ENCODE measurements around the gene CKS1B.

CKS1B gene

GRCh38 chr1:155000411-155000725 is 25.9 kb downstream of the CKS1B start:
- TF ChIP-seq, protein P1, sequence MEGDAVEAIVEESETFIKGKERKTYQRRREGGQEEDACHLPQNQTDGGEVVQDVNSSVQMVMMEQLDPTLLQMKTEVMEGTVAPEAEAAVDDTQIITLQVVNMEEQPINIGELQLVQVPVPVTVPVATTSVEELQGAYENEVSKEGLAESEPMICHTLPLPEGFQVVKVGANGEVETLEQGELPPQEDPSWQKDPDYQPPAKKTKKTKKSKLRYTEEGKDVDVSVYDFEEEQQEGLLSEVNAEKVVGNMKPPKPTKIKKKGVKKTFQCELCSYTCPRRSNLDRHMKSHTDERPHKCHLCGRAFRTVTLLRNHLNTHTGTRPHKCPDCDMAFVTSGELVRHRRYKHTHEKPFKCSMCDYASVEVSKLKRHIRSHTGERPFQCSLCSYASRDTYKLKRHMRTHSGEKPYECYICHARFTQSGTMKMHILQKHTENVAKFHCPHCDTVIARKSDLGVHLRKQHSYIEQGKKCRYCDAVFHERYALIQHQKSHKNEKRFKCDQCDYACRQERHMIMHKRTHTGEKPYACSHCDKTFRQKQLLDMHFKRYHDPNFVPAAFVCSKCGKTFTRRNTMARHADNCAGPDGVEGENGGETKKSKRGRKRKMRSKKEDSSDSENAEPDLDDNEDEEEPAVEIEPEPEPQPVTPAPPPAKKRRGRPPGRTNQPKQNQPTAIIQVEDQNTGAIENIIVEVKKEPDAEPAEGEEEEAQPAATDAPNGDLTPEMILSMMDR (IDR thresholded peaks at IDR 0.05) = no peak
- Mint-ChIP-seq H3K36me3 (ENCODE audit: low read depth) (no peaks in the 10 kb centered on the region), H3K9me3 (no peaks in the 10 kb centered on the region), H3K27me3 (ENCODE audit: low read depth, poor library complexity) (peaks cover 4% of the 10 kb centered on the region), H3K4me3 (peak overlapping the region; percentile 91), H3K4me1 (peaks cover 42% of the 10 kb centered on the region), H3K27ac (peak overlapping the region; percentile 98)
- DNase-seq = no peak

DNA sequence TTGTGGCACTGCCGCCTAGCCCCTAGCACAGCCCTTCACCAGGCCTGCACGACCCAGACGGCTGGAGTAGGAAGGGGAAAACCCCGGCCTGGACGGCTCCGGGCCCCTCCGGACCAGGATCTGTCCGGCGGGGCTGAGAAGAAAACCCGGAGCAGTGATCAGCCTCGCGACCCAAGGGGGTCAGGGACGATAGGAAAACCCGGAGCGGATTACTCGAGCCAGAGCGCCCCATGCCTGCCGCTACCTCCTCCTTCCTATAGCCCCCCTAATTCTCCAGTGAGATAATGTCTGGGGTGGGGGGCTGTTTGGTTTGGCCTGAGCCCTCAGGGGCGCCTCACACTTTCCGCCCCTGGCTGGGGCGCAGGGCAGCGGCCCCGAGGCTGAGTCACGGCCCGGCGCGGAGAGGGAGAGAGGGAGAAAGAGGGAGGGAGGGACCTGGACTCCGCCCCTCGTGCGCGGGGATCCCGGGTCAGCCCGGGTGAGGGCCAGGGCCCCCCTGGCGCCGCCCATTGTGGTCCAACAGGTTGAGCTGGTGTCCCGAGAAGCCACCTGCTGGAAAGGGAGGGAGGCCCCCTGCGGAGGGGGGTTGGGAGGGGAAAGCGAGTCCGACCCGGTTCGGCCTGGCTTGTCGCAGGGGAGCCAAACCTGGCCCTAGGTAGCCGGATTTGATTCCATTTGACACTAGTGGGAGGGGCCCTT is 26.4 kb downstream of the CKS1B start:
- Mint-ChIP-seq H3K27me3 (ENCODE audit: low read depth, poor library complexity) (peaks cover 4% of the 10 kb centered on the region), H3K9me3 (no peaks in the 10 kb centered on the region), H3K4me3 (peak overlapping the region; percentile 91), H3K27ac (peak overlapping the region; percentile 19), H3K36me3 (ENCODE audit: low read depth) (no peaks in the 10 kb centered on the region), H3K4me1 (peaks cover 39% of the 10 kb centered on the region)
- TF ChIP-seq, protein P1 (IDR thresholded peaks at IDR 0.05) = no peak
- DNase-seq = peak; percentile 87

DNA sequence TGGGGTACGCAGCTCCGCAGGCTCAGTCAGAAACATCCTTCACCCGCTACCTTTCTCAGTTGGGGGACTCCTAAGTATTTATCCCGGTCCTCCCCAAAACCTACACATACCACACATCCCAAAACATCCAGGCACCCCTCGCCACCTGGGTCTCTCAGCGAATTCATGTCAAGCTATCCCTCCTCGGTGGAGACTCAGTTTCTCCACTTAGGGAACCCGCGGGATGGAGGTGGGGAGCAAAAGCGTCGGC is 26.9 kb downstream of the CKS1B start:
- Mint-ChIP-seq H3K27ac (peak overlapping the region; percentile 13), H3K27me3 (ENCODE audit: low read depth, poor library complexity) (peaks cover 4% of the 10 kb centered on the region), H3K4me3 (peak overlapping the region; percentile 87), H3K4me1 (peaks cover 38% of the 10 kb centered on the region), H3K36me3 (ENCODE audit: low read depth) (no peaks in the 10 kb centered on the region), H3K9me3 (no peaks in the 10 kb centered on the region)
- TF ChIP-seq, protein P1 (IDR thresholded peaks at IDR 0.05) = no peak
- no peak for DNase-seq

DNA sequence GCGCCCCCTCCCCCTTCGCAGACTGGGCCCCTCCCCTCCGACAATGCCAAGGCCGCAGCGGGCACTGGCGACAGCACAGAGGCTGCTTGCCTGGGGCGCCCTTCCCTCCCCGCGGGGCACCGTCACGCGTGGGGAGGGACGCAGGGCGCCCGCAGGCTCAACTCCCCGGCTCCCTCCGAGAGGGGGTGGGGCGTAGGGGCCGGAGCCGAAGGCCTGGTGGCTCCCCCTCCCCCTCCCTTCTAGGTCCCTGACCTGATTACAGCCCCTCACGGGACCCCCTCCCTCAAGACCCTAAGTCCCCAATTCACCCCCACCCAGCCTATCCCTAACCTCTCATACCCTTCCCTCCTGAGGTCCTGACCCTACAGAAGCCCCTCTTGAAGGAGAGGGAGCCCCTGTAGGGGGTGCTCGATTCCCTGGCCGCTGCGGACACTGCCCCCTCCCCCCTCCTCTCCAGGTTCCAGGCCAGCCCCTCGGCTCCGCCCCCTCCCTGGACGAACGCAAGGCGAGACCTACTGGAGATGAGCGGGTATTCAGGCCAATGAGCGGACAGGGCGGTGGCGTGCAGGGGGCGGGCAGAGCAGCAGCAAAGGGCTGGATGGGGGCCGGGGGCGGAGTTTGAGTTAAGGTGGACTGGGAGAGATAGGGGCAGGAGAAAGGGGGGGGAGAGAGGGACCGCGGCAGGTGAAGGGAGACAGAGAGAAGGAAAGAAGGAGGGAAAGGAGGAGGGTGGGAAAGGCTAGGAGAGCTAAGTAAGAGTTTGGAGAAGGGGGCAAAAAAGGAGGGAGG is 27.4 kb downstream of the CKS1B start:
- Mint-ChIP-seq H3K27ac (no peak overlapping the region), H3K4me3 (peak overlapping the region; percentile 87), H3K4me1 (peaks cover 43% of the 10 kb centered on the region), H3K27me3 (ENCODE audit: low read depth, poor library complexity) (peaks cover 4% of the 10 kb centered on the region), H3K36me3 (ENCODE audit: low read depth) (no peaks in the 10 kb centered on the region), H3K9me3 (no peaks in the 10 kb centered on the region)
- DNase-seq = peak; percentile 100
- TF ChIP-seq, protein P1 (IDR thresholded peaks at IDR 0.05) = no peak

DNA sequence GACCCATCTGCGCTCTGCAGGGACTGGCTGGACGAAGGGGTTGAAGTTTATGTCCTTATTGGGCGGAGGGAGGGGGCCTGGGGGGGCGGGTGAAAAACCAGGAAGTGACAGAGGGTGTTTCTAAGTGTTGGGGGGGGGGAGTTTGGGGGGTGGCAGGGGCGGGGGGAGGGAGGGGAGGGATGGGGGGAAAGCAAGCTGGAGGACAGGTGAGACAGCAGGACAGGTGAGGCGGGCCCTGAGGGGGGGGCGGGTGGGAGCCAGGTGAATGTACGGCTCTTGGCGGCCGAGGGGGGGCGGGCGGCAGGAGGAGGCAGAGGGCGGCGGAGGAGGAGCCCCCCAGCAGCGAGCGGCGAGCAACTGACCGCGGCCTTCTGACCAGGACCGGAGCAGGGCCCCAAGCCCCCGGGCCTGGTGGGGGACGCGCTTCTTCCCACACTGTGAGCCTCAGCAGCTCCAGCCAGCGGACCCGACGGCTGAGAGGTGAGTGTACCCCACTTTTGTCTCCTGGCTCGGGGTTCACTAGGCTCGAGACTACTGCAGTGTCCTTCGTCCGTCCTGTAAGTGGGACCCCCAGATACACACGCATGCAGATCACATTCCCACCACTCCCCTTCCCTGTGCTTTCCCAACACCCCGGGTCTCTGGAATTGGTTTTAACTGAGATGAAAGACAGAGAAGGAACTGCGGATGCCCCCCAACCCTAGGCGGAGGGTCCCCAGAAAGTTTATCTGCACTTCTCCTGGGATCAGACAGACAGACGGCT is 28.2 kb downstream of the CKS1B start, which contains the start of gene ZBTB7B:
ZBTB7B (plus strand) TSS at position 339 of the 763 bp plus-strand sequence. CDS start 11,859 bp downstream, outside the sequence.
- no peaks in the 10 kb centered on the region for H3K9me3 Mint-ChIP-seq
- peaks cover 2% of the 10 kb centered on the region for H3K27me3 Mint-ChIP-seq (ENCODE audit: low read depth, poor library complexity)
- peaks cover 40% of the 10 kb centered on the region for H3K4me1 Mint-ChIP-seq
- TF ChIP-seq, protein P1 (IDR thresholded peaks at IDR 0.05) = no peak
- H3K4me3 Mint-ChIP-seq = peak within 1 kb of the TSS; percentile 94
- H3K36me3 Mint-ChIP-seq (ENCODE audit: low read depth) = no peaks in the 10 kb centered on the region
- peak; percentile 43 for DNase-seq
- H3K27ac Mint-ChIP-seq = peak within 1 kb of the TSS; percentile 83
